Trophoblast cell (in vitro differentiated cells and primary cell): ENCODE data around the gene ME3.

Experiments
- DNase-seq, 2 donors: peaks; one replicate each; pipeline ENCODE4 v3.0.0-alpha.2; 2016
- H2AFZ ChIP-seq: 2 replicates; pipeline ENCODE4 v1.6.1; 2013; ENCODE audit warnings: low read length, moderate library complexity, mild to moderate bottlenecking; ENCODE audit not compliant: insufficient read depth, poor library complexity
- H2AK5ac ChIP-seq: 2 replicates; pipeline ENCODE4 v1.6.1; 2013; ENCODE audit warnings: mild to moderate bottlenecking, low read length
- H2BK120ac ChIP-seq: 2 replicates; pipeline ENCODE4 v1.6.1; 2013; ENCODE audit warnings: low read length, mild to moderate bottlenecking, moderate library complexity; ENCODE audit not compliant: insufficient read depth, poor library complexity
- H2BK12ac ChIP-seq: 2 replicates; pipeline ENCODE4 v1.6.1; 2013; ENCODE audit warnings: mild to moderate bottlenecking, low read length, moderate library complexity
- H2BK5ac ChIP-seq: 2 replicates; pipeline ENCODE4 v1.6.1; 2013; ENCODE audit warnings: low read length, low read depth, moderate library complexity, mild to moderate bottlenecking; ENCODE audit not compliant: poor library complexity
- H3K14ac ChIP-seq: 2 replicates; pipeline ENCODE4 v1.6.1; 2013; ENCODE audit warnings: mild to moderate bottlenecking, low read length
- H3K18ac ChIP-seq: 2 replicates; pipeline ENCODE4 v1.6.1; 2013; ENCODE audit warnings: mild to moderate bottlenecking, low read length
- H3K23ac ChIP-seq: 2 replicates; pipeline ENCODE4 v1.6.1; 2013; ENCODE audit warnings: low read length
- H3K27ac ChIP-seq: 2 replicates; pipeline ENCODE4 v1.5.1; 2013; ENCODE audit warnings: low read depth, mild to moderate bottlenecking, inconsistent platforms, low read length, moderate library complexity
- H3K27me3 ChIP-seq: 2 replicates; pipeline ENCODE4 v1.6.1; 2013; ENCODE audit warnings: inconsistent platforms, mild to moderate bottlenecking, low read length, moderate library complexity; ENCODE audit not compliant: insufficient read depth
- H3K36me3 ChIP-seq, 2 experiments: 1 replicate in 1 of 2; 2 replicates in 1 of 2; pipeline ENCODE4 v1.6.1; 2013; ENCODE audit warnings: low read length in 2 of 2, mild to moderate bottlenecking in 2 of 2, moderate library complexity in 1 of 2; ENCODE audit not compliant: insufficient read depth in 2 of 2, control insufficient read depth in 1 of 2
- H3K4ac ChIP-seq: 2 replicates; pipeline ENCODE4 v1.6.1; 2013; ENCODE audit warnings: low read depth, mild to moderate bottlenecking, low read length, moderate library complexity
- H3K4me1 ChIP-seq, 2 experiments: 1 replicate in 1 of 2; 2 replicates in 1 of 2; pipeline ENCODE4 v1.6.1; 2013; ENCODE audit warnings: low read length in 2 of 2, mild to moderate bottlenecking in 2 of 2, moderate library complexity in 1 of 2; ENCODE audit not compliant: insufficient read depth in 2 of 2, control insufficient read depth in 1 of 2
- H3K4me2 ChIP-seq: 2 replicates; pipeline ENCODE4 v1.6.1; 2013; ENCODE audit warnings: inconsistent platforms, mild to moderate bottlenecking, low read length, moderate library complexity
- H3K4me3 ChIP-seq: 2 replicates; pipeline ENCODE4 v1.5.1; 2013; ENCODE audit warnings: mild to moderate bottlenecking, low read depth, low read length, inconsistent platforms
- H3K79me1 ChIP-seq: one replicate; pipeline ENCODE4 v1.6.1; 2013; ENCODE audit warnings: low read length
- H3K79me2 ChIP-seq: 2 replicates; pipeline ENCODE4 v1.6.1; 2013; ENCODE audit warnings: low read length, mild to moderate bottlenecking; ENCODE audit not compliant: control insufficient read depth, insufficient read depth, poor library complexity
- H3K9ac ChIP-seq: 2 replicates; pipeline ENCODE4 v1.6.1; 2013; ENCODE audit warnings: mild to moderate bottlenecking, low read length
- H3K9me3 ChIP-seq: 2 replicates; pipeline ENCODE4 v1.6.1; 2013; ENCODE audit warnings: low read depth, mild to moderate bottlenecking, control low read depth, inconsistent platforms, low read length; ENCODE audit not compliant: insufficient read depth
- H4K12ac ChIP-seq: 2 replicates; pipeline ENCODE4 v1.6.1; 2013; ENCODE audit warnings: low read depth, mild to moderate bottlenecking, low read length, moderate library complexity
- H4K8ac ChIP-seq: 2 replicates; pipeline ENCODE4 v1.6.1; 2013; ENCODE audit warnings: low read depth, mild to moderate bottlenecking, low read length, moderate library complexity
- H4K91ac ChIP-seq: one replicate; pipeline ENCODE4 v1.6.1; 2013; ENCODE audit warnings: low read depth, mild to moderate bottlenecking, low read length, moderate library complexity
- WGBS: extraction: QIAGEN DNeasy Blood & Tissue Kit; methylation state at CpG from one replicate; pipeline ENCODE4 v1.1.7; 2013; ENCODE audit warnings: missing lambda C conversion rate; ENCODE audit not compliant: insufficient read length, insufficient coverage; ENCODE audit errors: extremely low coverage; 5-methylcytosine and 5-hydroxymethylcytosine counted together

Gene ME3

GRCh38 chr11:86666193-86666592 lies 6.2 kb downstream of the ME3 start:
- no CpG with 5 or more reads among the region's 1 CpG for WGBS
- H2BK5ac ChIP-seq = no peak overlapping the region
- H4K12ac ChIP-seq = no peak overlapping the region
- no peak overlapping the region for H4K8ac ChIP-seq
- no peaks in the 10 kb centered on the region for H3K79me2 ChIP-seq
- H2AFZ ChIP-seq = no peak overlapping the region
- no peak overlapping the region for H3K9ac ChIP-seq
- H2AK5ac ChIP-seq = no peak overlapping the region
- no peak overlapping the region for H3K4me2 ChIP-seq
- H3K27ac ChIP-seq = no peak overlapping the region
- no peaks in the 10 kb centered on the region for H3K36me3 ChIP-seq
- no peak for DNase-seq
- H3K23ac ChIP-seq = no peak overlapping the region
- H3K14ac ChIP-seq = no peak overlapping the region
- no peak overlapping the region for H3K18ac ChIP-seq
- no peak overlapping the region for H2BK120ac ChIP-seq
- no peak overlapping the region for H4K91ac ChIP-seq
- H3K4me3 ChIP-seq = no peak overlapping the region
- H2BK12ac ChIP-seq = no peak overlapping the region
- H3K4me1 ChIP-seq = no peaks in the 10 kb centered on the region
- H3K27me3 ChIP-seq = no peaks in the 10 kb centered on the region
- H3K4ac ChIP-seq = no peak overlapping the region
- H3K9me3 ChIP-seq = no peaks in the 10 kb centered on the region
- no peaks in the 10 kb centered on the region for H3K79me1 ChIP-seq

- no peak overlapping the region for H3K27ac ChIP-seq
- no peak overlapping the region for H2AK5ac ChIP-seq
- H3K36me3 ChIP-seq = no peaks in the 10 kb centered on the region
- no peak overlapping the region for H2AFZ ChIP-seq
- H3K4me1 ChIP-seq = no peaks in the 10 kb centered on the region
- H3K79me2 ChIP-seq = no peaks in the 10 kb centered on the region
- no peak overlapping the region for H4K91ac ChIP-seq
- DNase-seq = no peak
- no peak overlapping the region for H3K4me3 ChIP-seq
- WGBS = no CpG with 5 or more reads among the region's 3 CpGs
- H3K79me1 ChIP-seq = no peaks in the 10 kb centered on the region
- H3K9me3 ChIP-seq = no peaks in the 10 kb centered on the region
- no peak overlapping the region for H2BK120ac ChIP-seq
- H4K12ac ChIP-seq = no peak overlapping the region
- H2BK12ac ChIP-seq = no peak overlapping the region
- no peak overlapping the region for H2BK5ac ChIP-seq
- no peaks in the 10 kb centered on the region for H3K27me3 ChIP-seq
- no peak overlapping the region for H4K8ac ChIP-seq
- H3K23ac ChIP-seq = no peak overlapping the region
- H3K18ac ChIP-seq = no peak overlapping the region
- no peak overlapping the region for H3K9ac ChIP-seq
- H3K4ac ChIP-seq = no peak overlapping the region
- H3K4me2 ChIP-seq = no peak overlapping the region
- H3K14ac ChIP-seq = no peak overlapping the region
Measured at GRCh38 chr11:86664930-86665329, 7.5 kb downstream of the ME3 start.

- no peaks in the 10 kb centered on the region for H3K27me3 ChIP-seq
- no peak overlapping the region for H3K9ac ChIP-seq
- H3K27ac ChIP-seq = no peak overlapping the region
- no peak overlapping the region for H4K12ac ChIP-seq
- no peaks in the 10 kb centered on the region for H3K4me1 ChIP-seq
- no peaks in the 10 kb centered on the region for H3K9me3 ChIP-seq
- H3K36me3 ChIP-seq = no peaks in the 10 kb centered on the region
- H2BK5ac ChIP-seq = no peak overlapping the region
- no peak for DNase-seq
- H3K23ac ChIP-seq = no peak overlapping the region
- no peak overlapping the region for H4K8ac ChIP-seq
- no peak overlapping the region for H3K4me3 ChIP-seq
- H3K14ac ChIP-seq = no peak overlapping the region
- no peak overlapping the region for H2BK120ac ChIP-seq
- no peak overlapping the region for H3K4ac ChIP-seq
- no peak overlapping the region for H2AFZ ChIP-seq
- no peak overlapping the region for H2AK5ac ChIP-seq
- no peak overlapping the region for H3K4me2 ChIP-seq
- no peak overlapping the region for H3K18ac ChIP-seq
- no peak overlapping the region for H4K91ac ChIP-seq
- H2BK12ac ChIP-seq = no peak overlapping the region
- no peaks in the 10 kb centered on the region for H3K79me2 ChIP-seq
- H3K79me1 ChIP-seq = no peaks in the 10 kb centered on the region
- WGBS = no CpG with 5 or more reads among the region's 4 CpGs
Measured at GRCh38 chr11:86663761-86664160, 8.7 kb downstream of the ME3 start.

GRCh38 chr11:86663291-86663690 lies 9.1 kb downstream of the ME3 start:
- H3K79me2 ChIP-seq = no peaks in the 10 kb centered on the region
- H3K4me3 ChIP-seq = no peak overlapping the region
- H3K4me1 ChIP-seq = no peaks in the 10 kb centered on the region
- no peak overlapping the region for H4K8ac ChIP-seq
- no peak overlapping the region for H4K91ac ChIP-seq
- H2BK120ac ChIP-seq = no peak overlapping the region
- H2AK5ac ChIP-seq = no peak overlapping the region
- no peak overlapping the region for H3K18ac ChIP-seq
- H3K79me1 ChIP-seq = no peaks in the 10 kb centered on the region
- H3K14ac ChIP-seq = no peak overlapping the region
- no peak overlapping the region for H3K27ac ChIP-seq
- no peak overlapping the region for H2BK5ac ChIP-seq
- no peak for DNase-seq
- H2BK12ac ChIP-seq = no peak overlapping the region
- H3K27me3 ChIP-seq = no peaks in the 10 kb centered on the region
- H3K36me3 ChIP-seq = no peaks in the 10 kb centered on the region
- H4K12ac ChIP-seq = no peak overlapping the region
- H3K4me2 ChIP-seq = no peak overlapping the region
- H3K9me3 ChIP-seq = no peaks in the 10 kb centered on the region
- no peak overlapping the region for H2AFZ ChIP-seq
- no peak overlapping the region for H3K23ac ChIP-seq
- no CpG with 5 or more reads among the region's 3 CpGs for WGBS
- H3K4ac ChIP-seq = no peak overlapping the region
- H3K9ac ChIP-seq = no peak overlapping the region
